GM21526 (cell line): ENCODE data around the gene PTPRN2.

ENCODE experiments used
- ATAC-seq: cut with Tn5 transposase; IDR thresholded peaks from one replicate; pipeline ENCODE4 v1.9.1; 2021; ENCODE audit warnings: moderate library complexity; ENCODE audit not compliant: unreplicated experiment, low FRiP score

PTPRN2 gene

DNA sequence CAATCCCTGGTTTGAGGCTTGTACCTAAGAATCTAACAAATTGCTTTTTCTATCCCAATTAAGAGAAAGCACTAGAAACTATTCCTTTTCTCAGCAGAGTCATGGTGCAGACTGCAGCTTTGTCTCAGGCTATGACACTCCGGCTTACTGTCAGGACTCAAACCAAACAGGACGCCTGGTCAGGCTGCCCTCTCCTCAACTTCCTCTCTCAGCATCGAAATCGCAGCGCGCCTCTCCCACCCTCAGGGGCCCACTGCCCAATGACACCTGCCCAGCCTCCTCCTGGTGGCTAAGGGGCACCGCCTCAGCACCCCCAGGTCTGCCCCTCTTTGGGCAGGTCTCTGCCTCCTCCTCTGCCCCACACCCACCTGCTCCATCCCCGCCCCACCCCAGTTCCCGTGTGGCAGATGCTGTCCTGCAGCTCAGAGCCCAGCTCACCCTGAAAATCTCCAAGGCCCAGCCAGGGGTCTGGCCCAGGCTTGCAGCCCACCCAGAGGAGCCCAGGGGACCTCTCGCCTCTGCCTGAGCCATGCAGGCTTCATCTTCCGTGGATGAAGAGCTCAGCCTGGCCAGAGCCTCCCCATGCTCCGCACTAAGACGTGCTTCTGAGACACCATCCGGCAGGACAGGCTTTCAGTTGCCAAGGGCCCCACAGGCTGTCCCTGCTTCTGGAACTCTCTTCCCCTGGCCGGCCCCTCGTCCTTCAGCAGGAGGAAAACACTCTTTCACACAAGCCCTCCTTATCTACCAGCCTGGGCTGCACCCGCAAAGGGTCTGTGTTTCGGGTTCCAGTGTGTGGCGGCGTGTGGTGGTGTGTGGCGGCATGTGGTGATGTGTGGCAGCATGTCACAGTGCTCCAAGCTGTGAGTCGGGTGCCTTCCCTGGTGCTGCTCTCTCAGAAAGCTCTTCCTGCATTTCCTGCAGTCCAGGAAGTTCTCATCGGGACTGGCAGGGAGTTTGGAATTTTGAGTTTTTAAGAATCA, 16.4 kb upstream of the PTPRN2 start:
- ATAC-seq, result no peak

DNA sequence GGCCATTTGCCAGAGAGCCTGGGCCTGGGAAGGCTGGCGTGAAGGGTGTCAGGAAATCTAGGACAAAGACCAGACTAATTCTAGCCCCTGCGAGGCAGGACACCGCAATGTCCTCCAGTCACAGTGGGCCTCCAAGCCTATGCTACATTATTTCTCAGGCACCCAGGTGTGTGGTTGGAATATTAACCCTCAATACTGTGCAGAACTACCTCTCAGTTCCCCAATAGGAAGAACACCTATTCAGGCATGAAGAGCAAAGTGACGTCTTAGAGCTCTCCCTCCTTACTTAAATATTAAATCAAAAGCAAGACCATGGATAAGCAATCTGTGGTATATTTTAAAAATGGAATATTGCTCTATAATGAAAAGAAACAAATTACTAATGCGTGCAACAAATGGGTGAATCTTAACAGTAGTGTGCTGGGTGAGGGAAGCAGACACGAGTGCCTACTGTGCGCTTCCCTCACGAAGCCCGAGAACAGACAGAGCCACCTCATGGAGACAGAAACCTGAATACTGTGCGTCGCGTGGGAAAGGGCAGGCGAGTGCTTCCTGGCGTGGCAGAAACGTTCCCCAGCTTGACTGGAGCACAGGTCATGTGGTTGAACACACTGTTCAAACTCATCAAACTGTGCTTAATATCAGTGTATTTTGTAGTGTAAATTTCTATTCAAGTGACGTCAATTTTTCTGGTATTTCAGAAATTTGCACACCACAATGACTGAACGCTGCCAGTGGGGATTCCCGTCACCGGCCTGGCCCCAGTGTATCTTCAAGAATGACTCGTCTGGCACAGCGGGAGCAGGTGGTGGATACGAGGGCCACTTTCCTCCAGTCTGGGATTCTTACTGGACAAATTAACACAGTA, 15.5 kb upstream of the PTPRN2 start:
- no peak for ATAC-seq

DNA sequence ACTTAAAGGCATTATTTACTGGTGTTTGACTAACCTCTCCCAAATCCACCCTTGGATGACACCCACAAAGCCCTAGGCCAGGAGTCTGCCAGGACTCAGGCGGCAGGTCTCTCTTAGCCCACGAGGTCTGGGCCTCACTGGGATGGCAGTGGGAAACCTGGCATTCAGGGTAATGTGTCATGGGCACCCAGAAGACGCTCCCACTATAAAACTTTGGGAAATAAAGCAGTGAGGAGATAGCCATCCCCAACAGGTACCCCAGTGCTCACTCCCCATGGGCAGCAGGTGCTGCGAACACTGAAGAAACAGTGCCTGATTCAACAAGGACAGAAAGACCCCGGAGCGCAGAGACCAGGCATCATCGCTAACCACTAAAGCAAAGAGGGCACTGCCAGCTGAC, 14.4 kb upstream of the PTPRN2 start:
- ATAC-seq, result no peak

DNA sequence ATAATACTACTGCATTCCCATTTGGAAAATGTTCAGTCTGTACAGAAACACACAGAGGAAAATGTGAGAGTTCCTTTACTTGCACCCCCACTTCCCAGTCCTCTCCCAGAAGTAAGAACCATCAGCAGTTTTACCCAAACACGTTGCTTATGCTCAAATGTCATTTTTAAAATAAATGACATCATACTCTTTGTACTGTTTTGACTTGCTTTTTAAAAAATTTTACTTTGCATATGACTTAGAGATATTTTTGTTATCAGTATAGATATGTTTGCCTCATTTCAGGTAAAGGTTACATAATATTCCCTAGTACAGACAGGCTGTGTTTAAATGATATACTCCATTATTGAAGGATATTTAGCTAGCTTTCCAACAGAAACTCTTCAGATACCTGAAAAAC, 13.5 kb upstream of the PTPRN2 start:
- ATAC-seq, result no peak

DNA sequence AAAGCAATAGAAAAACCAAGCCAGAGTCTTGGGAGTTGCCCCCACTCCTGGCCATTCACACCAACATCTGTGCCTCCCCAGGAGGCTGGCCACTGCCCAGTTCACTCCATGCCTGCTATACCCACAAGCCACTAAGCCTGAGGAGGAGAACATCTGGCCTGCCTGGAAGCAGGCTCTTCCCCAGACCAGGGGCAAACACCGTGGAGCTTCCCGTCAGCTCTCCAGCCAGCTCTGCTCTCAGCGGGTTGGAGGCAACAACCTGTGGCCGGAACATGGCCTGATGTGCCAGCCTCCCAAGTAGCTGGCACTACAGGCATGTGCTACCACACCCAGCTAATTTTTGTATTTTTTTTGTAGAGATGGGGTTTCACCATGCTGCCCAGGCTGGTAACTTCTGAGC, 9.1 kb upstream of the PTPRN2 start:
- no peak for ATAC-seq

DNA sequence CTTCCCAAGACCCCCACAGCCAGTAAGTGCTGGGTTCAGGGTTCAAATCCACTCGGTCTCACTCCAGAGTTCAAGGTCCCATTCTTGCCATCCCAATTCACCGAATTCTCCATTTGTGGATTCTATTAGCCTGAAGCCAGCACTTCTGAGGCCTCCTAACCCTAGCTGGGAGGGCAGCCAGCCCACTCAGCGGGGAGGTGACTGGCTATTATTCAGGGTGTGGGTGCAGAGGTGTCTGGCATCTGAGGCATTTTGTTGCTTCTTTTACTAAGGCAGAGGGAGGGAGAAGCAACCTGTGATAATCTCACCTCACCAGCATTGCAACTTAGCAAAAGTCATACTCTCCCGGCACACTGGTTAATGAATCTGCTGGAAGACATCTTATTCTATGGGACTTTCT, 8.7 kb upstream of the PTPRN2 start:
- ATAC-seq, result no peak

DNA sequence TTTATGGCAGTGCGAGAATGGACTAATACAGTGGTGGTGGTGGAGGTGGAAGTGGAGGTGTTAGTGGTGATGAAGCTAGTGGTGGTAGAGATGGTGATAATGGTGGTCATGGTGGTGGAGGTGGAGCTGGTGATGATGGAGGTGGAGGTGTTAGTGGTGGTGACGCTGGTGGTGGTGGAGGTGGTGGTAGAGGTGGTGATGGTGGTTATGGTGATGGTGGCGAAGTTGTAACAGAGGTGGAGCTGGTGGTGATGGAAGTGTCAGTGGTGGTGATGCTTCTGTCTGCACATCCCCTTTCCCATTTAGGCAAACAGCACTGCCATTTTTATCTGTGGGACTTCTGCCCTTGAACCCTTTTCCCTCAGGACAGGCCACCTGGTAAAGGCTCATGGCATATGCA, 7.4 kb upstream of the PTPRN2 start:
- ATAC-seq, result peak; percentile 68

DNA sequence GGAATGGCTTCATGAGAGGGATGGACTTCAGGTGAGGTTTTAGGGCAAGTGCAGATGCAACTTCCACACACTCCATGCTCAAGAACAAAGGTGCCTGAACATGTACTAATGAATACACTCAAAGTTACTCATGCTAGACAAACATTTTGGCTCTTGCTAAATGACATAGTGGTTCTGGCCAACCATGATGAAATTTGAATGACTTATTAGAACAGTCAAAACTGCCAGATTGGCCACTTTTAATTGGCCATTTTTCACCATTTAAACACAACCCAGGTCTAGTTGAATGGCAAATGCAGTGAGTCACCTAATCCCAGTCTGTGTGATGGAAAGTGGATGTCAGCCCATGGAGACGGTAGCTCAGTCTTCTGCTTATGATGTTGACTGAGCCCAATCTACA, 4.9 kb upstream of the PTPRN2 start:
- ATAC-seq, result no peak

DNA sequence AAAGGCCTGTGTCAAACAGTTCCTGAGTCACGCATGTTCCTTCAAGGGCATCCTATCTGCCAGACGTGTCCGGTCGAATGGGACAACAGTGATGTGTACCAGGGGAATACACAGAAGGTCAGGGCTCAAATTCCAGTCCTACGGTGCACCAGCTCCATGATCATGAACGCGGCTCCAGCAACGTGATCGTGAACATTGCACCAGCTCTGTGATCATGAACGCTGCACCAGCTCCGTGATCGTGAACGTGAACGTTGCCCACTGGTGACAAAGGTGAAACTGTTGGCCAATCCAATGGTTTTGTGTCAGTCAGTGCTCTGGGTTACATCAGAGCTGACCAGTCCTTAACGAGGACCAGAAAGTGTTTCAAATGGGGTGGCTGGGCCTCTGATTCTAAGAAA, 4.3 kb upstream of the PTPRN2 start:
- no peak for ATAC-seq

DNA sequence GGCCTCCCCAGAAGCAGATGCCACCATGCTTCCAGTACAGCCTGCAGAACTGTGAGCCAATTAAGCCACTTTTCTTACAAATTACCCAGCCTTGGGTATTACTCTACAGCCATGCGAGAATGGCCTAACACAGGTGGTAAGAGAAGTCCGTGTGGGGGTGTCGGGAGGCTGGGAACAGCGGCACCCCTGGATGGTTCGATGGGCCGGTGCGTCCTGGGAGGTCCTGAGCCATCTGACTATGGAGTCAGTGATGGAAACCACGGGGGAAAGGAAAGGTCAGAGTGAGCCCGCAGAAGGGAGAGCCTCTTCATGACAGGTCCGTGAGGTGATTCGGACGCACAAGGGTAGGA, 2.5 kb upstream of the PTPRN2 start:
- no peak for ATAC-seq

DNA sequence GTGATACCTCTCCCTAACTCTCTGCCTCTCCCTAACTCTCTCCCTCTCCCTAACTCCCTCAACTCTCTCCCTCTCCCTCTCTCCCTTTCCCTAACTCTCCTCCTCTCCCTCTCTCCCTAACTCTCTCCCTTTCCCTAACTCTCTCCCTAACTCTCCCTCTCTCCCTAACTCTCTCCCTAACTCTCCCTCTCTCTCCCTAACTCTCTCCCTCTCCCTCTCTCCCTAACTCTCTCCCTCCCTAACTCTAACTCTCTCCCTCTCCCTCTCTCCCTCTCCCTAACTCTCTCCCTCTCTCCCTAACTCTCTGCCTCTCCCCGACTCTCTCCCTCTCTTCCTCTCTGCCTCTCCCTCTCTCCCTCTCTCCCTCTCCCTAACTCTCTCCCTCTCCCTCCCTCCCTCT, 2.0 kb upstream of the PTPRN2 start:
- no peak for ATAC-seq

DNA sequence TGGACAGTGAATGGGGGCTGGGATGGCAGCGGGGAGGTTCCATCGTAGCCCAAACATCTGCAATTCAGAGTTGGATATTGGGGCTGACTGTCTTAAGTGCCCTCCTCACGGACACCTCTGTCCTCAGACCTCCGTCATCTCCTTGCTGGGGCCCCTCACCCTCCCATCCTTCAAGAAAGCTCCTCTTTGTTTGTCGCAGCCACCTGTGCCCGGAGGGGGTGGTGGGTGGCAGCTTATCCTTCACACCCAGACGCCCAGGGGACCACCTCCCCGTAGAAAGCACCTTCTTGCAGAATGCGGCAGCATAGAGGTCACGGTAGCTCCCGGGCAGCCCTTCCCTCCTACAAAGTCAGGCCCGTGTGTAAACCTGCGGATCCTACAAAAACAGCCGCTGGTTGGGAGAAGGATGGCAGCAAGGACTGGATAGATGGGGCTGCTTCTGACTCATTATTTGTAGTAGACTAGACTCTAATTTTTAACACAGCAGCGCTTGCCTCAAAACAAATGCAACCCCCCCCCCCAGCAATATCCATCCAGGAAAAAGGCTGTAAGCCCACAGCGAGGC, 1.3 kb upstream of the PTPRN2 start:
- no peak for ATAC-seq

DNA sequence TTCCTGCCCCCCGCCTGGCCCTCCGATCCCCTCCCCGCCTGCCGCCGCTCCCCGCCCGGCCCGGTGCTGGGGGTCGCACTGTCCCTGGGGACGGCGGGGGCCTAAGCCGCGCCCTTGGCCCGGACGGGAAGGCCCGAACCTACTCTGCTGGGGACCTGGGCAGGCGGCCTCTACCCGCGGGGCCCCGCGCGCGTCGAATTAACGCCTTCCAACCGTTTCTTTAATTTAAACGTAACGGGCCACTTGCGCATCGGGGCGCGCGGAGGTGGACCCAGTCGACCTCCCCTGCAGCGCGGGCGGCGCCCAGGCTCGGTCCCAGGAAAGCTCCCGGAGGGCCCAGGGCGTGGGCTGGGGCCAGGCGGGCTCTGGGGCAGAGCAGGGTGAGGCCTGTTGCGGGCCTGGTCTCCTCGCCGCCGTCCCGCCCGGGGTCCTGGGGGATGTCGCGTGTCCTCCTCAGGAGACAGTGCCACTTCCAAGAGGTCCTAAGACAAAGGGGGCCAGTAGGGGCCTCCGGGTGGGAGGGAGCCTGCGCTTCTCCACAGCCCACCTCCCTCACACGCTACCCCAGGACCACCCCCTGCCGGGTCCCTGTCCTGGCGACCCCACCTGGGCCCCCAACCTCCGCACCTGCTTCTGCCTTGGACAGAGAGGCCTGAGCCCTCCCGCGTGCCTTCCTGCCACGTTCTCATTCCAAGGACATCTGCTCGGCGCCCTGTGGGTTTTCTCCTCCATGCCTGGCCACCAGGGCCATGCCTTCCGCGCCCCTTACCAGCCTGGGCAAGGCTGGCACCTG, 658 bp upstream of the PTPRN2 start:
- ATAC-seq, result no peak

DNA sequence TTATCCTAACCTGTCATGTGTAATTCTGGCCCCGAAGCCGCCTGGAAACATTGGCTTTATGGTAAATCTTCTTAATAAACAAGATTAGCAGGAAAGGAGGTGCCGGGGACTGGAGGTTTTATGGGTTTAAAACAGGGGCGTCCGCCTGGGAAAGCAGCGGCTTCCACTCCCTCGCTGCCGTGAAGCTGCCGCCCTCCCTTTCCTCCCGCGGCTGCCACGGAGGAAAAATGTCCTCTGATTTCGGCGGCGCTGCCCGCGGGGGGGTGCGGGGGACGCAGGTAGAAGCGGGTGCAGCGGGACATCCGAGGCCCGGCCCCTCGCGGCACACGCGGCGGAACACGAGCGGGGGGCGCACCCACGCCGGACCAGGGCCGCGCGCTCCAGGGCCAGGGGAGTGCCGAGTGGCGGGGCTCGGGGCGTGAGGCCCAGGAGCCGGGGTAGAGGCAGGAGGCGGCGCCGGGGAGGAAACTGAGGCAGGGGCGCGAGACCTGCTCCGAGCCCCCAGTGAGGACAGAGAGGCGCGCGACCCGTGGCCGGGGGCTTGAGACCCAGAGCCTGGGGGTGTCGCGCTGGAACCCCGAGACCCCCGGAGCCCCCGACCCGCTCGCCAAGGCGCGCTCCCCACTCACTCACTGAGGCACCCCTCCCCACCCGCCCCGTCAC, 993 bp downstream of the PTPRN2 start:
- no peak for ATAC-seq

DNA sequence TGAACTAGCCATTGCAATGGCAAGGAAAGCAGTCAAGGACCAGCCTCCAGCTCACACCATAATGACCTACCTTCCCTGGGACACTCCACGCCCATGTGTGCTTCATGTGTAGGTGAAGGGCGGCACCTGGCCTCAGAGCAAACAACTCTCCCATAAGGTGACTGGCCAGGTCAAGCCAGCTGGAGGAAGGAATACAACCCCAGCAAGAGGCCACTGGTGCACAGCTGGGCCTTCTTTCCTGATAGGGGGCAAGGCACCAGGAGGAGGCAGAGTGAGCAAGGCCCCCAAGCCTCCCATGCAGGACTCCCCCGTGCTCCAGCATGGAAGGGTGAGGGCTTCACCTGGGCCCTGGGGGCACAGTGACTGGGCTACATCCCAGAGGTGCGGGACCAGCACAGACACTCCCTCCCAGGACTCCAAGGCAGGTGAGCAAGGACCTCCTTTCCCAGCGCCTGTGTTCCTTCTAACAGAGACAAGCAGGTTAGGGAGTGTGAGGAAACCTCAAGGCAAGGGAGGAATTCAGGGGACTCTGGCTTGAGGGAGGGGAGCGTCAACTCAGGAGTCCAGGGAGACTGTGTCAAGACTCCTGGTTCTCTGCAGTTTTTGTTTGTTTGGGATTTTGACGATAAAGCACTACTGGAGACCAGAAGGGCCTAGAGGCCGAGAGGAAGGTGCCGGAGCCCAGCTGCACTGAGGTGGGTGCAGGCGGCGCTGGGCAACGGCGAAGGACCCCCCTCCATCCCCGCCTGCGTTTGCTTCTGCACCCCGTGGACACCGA, 1.7 kb downstream of the PTPRN2 start:
- no peak for ATAC-seq

DNA sequence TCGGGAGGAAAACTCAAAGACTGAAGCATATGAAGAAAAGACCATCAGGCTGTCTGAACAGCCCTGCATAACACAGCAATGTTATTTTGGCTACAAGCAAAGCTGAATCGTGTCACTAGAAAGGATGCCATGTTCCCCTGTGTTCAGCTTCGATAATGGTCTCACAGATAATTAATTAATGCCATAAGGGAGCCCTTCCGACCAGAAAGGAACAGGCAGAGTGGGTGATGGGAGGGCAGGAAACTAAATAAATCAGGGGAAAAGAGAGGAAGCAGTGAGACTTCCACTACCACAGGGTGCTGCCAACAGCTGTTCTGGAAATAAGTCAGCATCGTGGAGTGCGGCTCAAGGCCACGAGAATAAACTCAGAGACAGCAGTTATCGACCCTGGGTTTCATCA, 3.2 kb downstream of the PTPRN2 start:
- no peak for ATAC-seq

DNA sequence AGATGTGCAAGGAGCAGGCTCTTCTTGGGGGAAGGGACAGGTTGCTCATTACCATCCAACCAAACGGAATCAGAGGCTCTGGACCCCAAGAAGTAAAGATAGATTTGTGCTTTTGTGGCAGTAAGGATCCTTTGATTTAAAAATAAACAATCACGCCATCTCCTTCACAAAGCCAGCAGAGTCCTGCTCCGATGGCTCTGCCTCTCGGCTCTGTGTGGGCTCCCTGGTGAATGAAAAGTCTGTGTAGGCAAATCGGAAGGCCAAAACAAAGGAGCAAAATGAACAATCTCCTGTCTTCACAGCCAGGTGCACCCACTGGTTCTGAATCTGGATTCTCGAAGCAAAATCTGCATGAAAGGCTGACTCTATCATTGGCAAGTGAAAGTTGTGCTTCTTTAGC, 3.8 kb downstream of the PTPRN2 start:
- no peak for ATAC-seq

DNA sequence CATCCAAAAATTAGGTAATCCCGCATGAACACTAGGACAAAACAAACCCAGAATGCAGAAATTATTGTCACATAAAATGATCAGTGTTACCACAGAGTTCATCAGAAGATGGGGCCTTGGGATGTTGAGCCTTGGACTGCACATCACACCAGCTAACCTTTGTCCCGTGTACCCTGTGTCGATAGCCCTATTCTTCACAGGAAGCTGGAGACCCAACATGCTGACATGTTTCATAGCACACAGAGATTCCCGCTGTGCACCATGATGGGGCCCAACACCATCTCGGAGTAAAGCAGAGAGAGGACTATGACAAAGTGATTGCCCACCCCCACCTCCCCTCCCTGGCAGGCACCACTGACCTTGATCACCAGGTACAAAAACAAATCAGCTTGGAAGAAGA, 4.5 kb downstream of the PTPRN2 start:
- no peak for ATAC-seq

DNA sequence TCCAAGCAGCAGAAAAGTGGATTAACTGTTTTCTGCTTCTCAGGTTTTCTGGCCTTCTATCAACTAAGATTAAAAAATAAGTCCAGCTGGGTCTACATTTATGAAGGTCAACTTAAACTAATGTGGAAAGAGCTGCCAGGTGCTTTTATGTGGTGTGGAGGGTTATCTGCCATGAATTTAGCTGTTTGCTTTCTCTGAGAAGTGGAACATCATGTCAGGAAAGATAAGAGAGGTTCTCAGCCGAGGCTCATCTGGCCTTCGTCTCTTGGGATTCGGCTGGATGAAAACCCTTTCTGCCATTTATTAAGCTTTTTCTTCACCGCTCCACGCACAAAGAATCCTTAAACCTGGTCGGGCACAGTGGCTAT, 5.5 kb downstream of the PTPRN2 start:
- ATAC-seq, result no peak
